ENCODE results near the gene PCDHGC5. TPM values are rescaled to one million over a fixed set of nuclear protein-coding genes. Genes with fewer than 3 reads are reported as not detected.
A peak's percentile ranks its signal among the peaks of the same experiment; 100 is the strongest.

The PCDHGC5 gene
- total RNA-seq, 4 donors from 2014 or later, result 1.1 to 1.7 (median 1.7) TPM

GRCh38 chr5:141475625-141476131 is 13.2 kb upstream of the PCDHGC5 start, which contains the start of gene PCDHGC3:
Gene PCDHGC3 (plus strand): TSS chr5:141475966. CDS start chr5:141476117, 151 bp downstream.
- DNase-seq (ENCODE audit: low spot score in 2 of 2), result peak; percentile 92 to 97
- H3K4me3 ChIP-seq (ENCODE audit: low read depth, poor library complexity, severe bottlenecking), result peak within 1 kb of the TSS; percentile 66
- TF ChIP-seq POLR2A (IDR thresholded peaks at IDR 0.05), result no peak
- no peak for TF ChIP-seq CTCF (IDR thresholded peaks at IDR 0.05)
- intact Hi-C loops (cut with DNase I; ENCODE audit: low total_unique reads), result loop anchor here (5.0 kb wide), 1 partner anchor 47 kb away; no protein-coding TSS in a partner anchor
- WGBS, 2 donors, result 0% methylated on average over 28 of the region's 28 CpGs

DNA sequence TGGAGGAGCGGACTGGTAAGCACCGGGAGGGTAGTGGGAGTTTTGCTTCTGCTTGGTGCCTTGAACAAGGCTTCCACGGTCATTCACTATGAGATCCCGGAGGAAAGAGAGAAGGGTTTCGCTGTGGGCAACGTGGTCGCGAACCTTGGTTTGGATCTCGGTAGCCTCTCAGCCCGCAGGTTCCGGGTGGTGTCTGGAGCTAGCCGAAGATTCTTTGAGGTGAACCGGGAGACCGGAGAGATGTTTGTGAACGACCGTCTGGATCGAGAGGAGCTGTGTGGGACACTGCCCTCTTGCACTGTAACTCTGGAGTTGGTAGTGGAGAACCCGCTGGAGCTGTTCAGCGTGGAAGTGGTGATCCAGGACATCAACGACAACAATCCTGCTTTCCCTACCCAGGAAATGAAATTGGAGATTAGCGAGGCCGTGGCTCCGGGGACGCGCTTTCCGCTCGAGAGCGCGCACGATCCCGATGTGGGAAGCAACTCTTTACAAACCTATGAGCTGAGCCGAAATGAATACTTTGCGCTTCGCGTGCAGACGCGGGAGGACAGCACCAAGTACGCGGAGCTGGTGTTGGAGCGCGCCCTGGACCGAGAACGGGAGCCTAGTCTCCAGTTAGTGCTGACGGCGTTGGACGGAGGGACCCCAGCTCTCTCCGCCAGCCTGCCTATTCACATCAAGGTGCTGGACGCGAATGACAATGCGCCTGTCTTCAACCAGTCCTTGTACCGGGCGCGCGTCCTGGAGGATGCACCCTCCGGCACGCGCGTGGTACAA is 12.6 kb upstream of the PCDHGC5 start:
- no peak for TF ChIP-seq POLR2A (IDR thresholded peaks at IDR 0.05)
- no peak for TF ChIP-seq CTCF (IDR thresholded peaks at IDR 0.05)
- DNase-seq (ENCODE audit: low spot score in 2 of 2), result peak; percentile 70 to 93
- 1 to 2% methylated on average over 38 to 54 of the region's 58 CpGs for WGBS, 2 donors
- peak overlapping the region; percentile 66 for H3K4me3 ChIP-seq (ENCODE audit: low read depth, poor library complexity, severe bottlenecking)
- intact Hi-C loops (cut with DNase I; ENCODE audit: low total_unique reads), result loop anchor here (5.0 kb wide), 1 partner anchor 46 kb away; no protein-coding TSS in a partner anchor

DNA sequence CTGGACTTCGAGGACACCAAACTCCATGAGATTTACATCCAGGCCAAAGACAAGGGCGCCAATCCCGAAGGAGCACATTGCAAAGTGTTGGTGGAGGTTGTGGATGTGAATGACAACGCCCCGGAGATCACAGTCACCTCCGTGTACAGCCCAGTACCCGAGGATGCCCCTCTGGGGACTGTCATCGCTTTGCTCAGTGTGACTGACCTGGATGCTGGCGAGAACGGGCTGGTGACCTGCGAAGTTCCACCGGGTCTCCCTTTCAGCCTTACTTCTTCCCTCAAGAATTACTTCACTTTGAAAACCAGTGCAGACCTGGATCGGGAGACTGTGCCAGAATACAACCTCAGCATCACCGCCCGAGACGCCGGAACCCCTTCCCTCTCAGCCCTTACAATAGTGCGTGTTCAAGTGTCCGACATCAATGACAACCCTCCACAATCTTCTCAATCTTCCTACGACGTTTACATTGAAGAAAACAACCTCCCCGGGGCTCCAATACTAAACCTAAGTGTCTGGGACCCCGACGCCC is 11.8 kb upstream of the PCDHGC5 start:
- no peak for DNase-seq (ENCODE audit: low spot score in 2 of 2)
- TF ChIP-seq CTCF (IDR thresholded peaks at IDR 0.05) (no peak), POLR2A (IDR thresholded peaks at IDR 0.05) (no peak)
- H3K4me3 ChIP-seq (ENCODE audit: low read depth, poor library complexity, severe bottlenecking), result peak overlapping the region; percentile 66
- intact Hi-C loops (cut with DNase I; ENCODE audit: low total_unique reads), result loop anchor here (5.0 kb wide), 1 partner anchor 45 kb away; no protein-coding TSS in a partner anchor
- WGBS, 2 donors, result 25 to 28% methylated on average over 23 to 24 of the region's 24 CpGs

- no peak for TF ChIP-seq CTCF (IDR thresholded peaks at IDR 0.05)
- TF ChIP-seq POLR2A (IDR thresholded peaks at IDR 0.05), result no peak
- intact Hi-C loops (cut with DNase I; ENCODE audit: low total_unique reads), result loop anchor here (5.0 kb wide), 1 partner anchor 44 kb away; no protein-coding TSS in a partner anchor
- DNase-seq (ENCODE audit: low spot score in 2 of 2), result no peak
- WGBS, 2 donors, result 12 to 48% methylated on average over 12 to 13 of the region's 13 CpGs
- no peak overlapping the region for H3K4me3 ChIP-seq (ENCODE audit: low read depth, poor library complexity, severe bottlenecking)
Measured at GRCh38 chr5:141477815-141478214, 11.1 kb upstream of the PCDHGC5 start.

DNA sequence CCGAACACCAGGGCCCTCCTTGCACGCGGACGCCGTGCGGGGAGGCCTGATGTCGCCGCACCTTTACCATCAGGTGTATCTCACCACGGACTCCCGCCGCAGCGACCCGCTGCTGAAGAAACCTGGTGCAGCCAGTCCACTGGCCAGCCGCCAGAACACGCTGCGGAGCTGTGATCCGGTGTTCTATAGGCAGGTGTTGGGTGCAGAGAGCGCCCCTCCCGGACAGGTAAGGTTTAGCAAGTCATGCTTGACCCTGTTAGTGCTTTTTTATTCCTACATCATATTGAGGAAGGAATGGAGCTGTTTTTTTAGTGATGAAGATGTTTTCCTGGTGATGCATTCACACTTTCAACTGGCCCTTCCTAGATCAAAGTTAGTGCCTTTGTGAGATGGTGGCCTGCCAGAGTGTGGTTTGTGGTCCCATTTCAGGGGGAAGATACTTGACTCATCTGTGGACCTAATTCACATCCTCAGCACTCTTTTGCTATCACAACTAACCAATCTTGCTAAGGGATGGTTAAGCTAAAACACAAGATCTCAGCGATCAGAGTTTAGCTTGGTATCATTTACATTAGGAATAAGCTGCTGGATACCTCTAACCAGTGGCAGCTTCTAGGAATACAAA is 10.4 kb upstream of the PCDHGC5 start:
- DNase-seq (ENCODE audit: low spot score in 2 of 2), result peak; percentile 50 to 90
- H3K4me3 ChIP-seq (ENCODE audit: low read depth, poor library complexity, severe bottlenecking), result no peak overlapping the region
- WGBS, 2 donors, result 20 to 37% methylated on average over 20 of the region's 20 CpGs
- intact Hi-C loops (cut with DNase I; ENCODE audit: low total_unique reads), result loop anchor here (5.0 kb wide), 1 partner anchor 44 kb away; no protein-coding TSS in a partner anchor
- TF ChIP-seq POLR2A (IDR thresholded peaks at IDR 0.05), result no peak
- no peak for TF ChIP-seq CTCF (IDR thresholded peaks at IDR 0.05)

Measured in lower leg skin (tissue), 4 donors.